IMR-90 (cell line): Measurements from ENCODE around the gene USH2A. TPM values are rescaled to one million over a fixed set of nuclear protein-coding genes. Genes with fewer than 3 reads are reported as not detected.

Experiments used
- ATAC-seq: fragments of 200-7000 bp; cut with Tn5 transposase; 2 replicates; pipeline ENCODE4 v1.9.1; 2020; ENCODE audit warnings: low read depth, mild to moderate bottlenecking, moderate library complexity
- BruUV-seq: library from RNA; stranded (reverse); fragments of 400-500 nt; replicated peaks from 2 replicates; lab custom pipeline; 2021; lab: Mats Ljungman, UMichigan
- CTCF ChIA-PET: fragments of 300-600 bp; formaldehyde crosslinking; extraction: SDS; loops from one replicate; lab custom pipeline; 2021; ENCODE audit warnings: antibody characterized with exemption; lab: Yijun Ruan, JAX
- POLR2A ChIA-PET: fragments of 300-600 bp; sonication (Branson Sonifier 250); formaldehyde crosslinking; loops from one replicate; lab custom pipeline; 2022; ENCODE audit warnings: antibody characterized with exemption; ENCODE audit not compliant: unreplicated experiment; lab: Charles Lee
- DNase-seq: peaks from one replicate; pipeline ENCODE4 v3.0.0; 2013
- H2AFZ ChIP-seq: replicated peaks from 2 replicates; pipeline ENCODE3; 2013; ENCODE audit warnings: low read length, mild to moderate bottlenecking; ENCODE audit not compliant: poor library complexity
- H2AK5ac ChIP-seq: 2 replicates; pipeline ENCODE4 v1.6.1; 2013; ENCODE audit warnings: low read depth, low read length, inconsistent platforms
- H2AK9ac ChIP-seq: replicated peaks from 2 replicates; pipeline ENCODE3; 2013; ENCODE audit warnings: mild to moderate bottlenecking, low read depth, low read length, moderate library complexity; ENCODE audit not compliant: poor library complexity
- H2BK120ac ChIP-seq: 2 replicates; pipeline ENCODE4 v1.6.1; 2013; ENCODE audit warnings: low read depth, low read length, inconsistent platforms
- H2BK15ac ChIP-seq: 3 replicates; pipeline ENCODE4 v1.6.1; 2013; ENCODE audit warnings: low read depth, low read length, inconsistent platforms
- H2BK20ac ChIP-seq: 2 replicates; pipeline ENCODE4 v1.6.1; 2013; ENCODE audit warnings: low read depth, mild to moderate bottlenecking, inconsistent platforms, low read length, moderate library complexity
- H2BK5ac ChIP-seq: 2 replicates; pipeline ENCODE4 v1.6.1; 2013; ENCODE audit warnings: mild to moderate bottlenecking, low read depth, low read length, inconsistent platforms; ENCODE audit not compliant: poor library complexity, severe bottlenecking
- H3K14ac ChIP-seq: replicated peaks from 2 replicates; pipeline ENCODE4 v1.6.1; 2013; ENCODE audit warnings: low read depth, low read length, inconsistent platforms
- H3K18ac ChIP-seq: 2 replicates; pipeline ENCODE4 v1.6.1; 2013; ENCODE audit warnings: low read depth, low read length, control low read depth
- H3K23ac ChIP-seq: 2 replicates; pipeline ENCODE4 v1.6.1; 2013; ENCODE audit warnings: low read depth, low read length, inconsistent platforms
- H3K27ac ChIP-seq: 2 replicates; pipeline ENCODE4 v1.5.1; 2013; ENCODE audit warnings: mild to moderate bottlenecking, control low read depth, low read length; ENCODE audit not compliant: insufficient read depth
- H3K27me3 ChIP-seq: 2 replicates; pipeline ENCODE4 v1.6.1; 2013; ENCODE audit warnings: low read length; ENCODE audit not compliant: control insufficient read depth, insufficient read depth
- H3K36me3 ChIP-seq: 2 replicates; pipeline ENCODE4 v1.6.1; 2013; ENCODE audit warnings: low read length, mixed read lengths; ENCODE audit not compliant: control insufficient read depth, insufficient read depth
- H3K4ac ChIP-seq: 2 replicates; pipeline ENCODE4 v1.6.1; 2013; ENCODE audit warnings: low read depth, low read length, inconsistent platforms
- H3K4me1 ChIP-seq: 2 replicates; pipeline ENCODE4 v1.6.1; 2013; ENCODE audit warnings: low read length, mixed read lengths; ENCODE audit not compliant: control insufficient read depth, insufficient read depth
- H3K4me2 ChIP-seq: 2 replicates; pipeline ENCODE4 v1.6.1; 2013; ENCODE audit warnings: low read depth, mild to moderate bottlenecking, control low read depth, low read length, moderate library complexity
- H3K4me3 ChIP-seq: 2 replicates; pipeline ENCODE4 v1.5.1; 2013; ENCODE audit warnings: low read depth, mild to moderate bottlenecking, control low read depth, low read length, moderate library complexity; ENCODE audit not compliant: insufficient read depth
- H3K56ac ChIP-seq: 2 replicates; pipeline ENCODE4 v1.6.1; 2013; ENCODE audit warnings: low read length, inconsistent platforms; ENCODE audit not compliant: insufficient read depth; ENCODE audit errors: extremely low read depth
- H3K79me1 ChIP-seq, 2 experiments: 2 replicates each; pipeline ENCODE4 v1.6.1; 2013; ENCODE audit warnings: low read length in 2 of 2, inconsistent platforms in 1 of 2, low read depth in 1 of 2
- H3K9ac ChIP-seq: 2 replicates; pipeline ENCODE4 v1.6.1; 2013; ENCODE audit warnings: low read depth, low read length, control low read depth
- H3K9me1 ChIP-seq: 2 replicates; pipeline ENCODE4 v1.6.1; 2013; ENCODE audit warnings: low read length, inconsistent platforms; ENCODE audit not compliant: insufficient read depth
- H3K9me3 ChIP-seq: 2 replicates; pipeline ENCODE4 v1.6.1; 2013; ENCODE audit warnings: low read length; ENCODE audit not compliant: control insufficient read depth, insufficient read depth
- H4K20me1 ChIP-seq: 2 replicates; pipeline ENCODE4 v1.6.1; 2013; ENCODE audit warnings: low read length, inconsistent platforms; ENCODE audit not compliant: insufficient read depth
- H4K5ac ChIP-seq: 2 replicates; pipeline ENCODE4 v1.6.1; 2013; ENCODE audit warnings: mild to moderate bottlenecking, low read depth, low read length, control low read depth
- H4K8ac ChIP-seq, 2 experiments: 2 replicates each; pipeline ENCODE4 v1.6.1; 2013; ENCODE audit warnings: low read depth in 2 of 2, low read length in 2 of 2, control low read depth in 1 of 2, inconsistent platforms in 1 of 2
- H4K91ac ChIP-seq: 2 replicates; pipeline ENCODE4 v1.6.1; 2013; ENCODE audit warnings: low read depth, low read length, inconsistent platforms; ENCODE audit not compliant: insufficient read depth
- BHLHE40 ChIP-seq: fragments of 150-350 bp; IDR thresholded peaks from 2 replicates; pipeline ENCODE4 v1.6.1; 2016; ENCODE audit warnings: mild to moderate bottlenecking, low read depth, low read length
- CEBPB ChIP-seq: IDR thresholded peaks from 2 replicates; pipeline ENCODE4 v1.6.1; 2012; ENCODE audit warnings: low read depth, low read length, improper control_type of control experiment
- CHD1 ChIP-seq: IDR thresholded peaks from 2 replicates; pipeline ENCODE4 v1.6.1; 2012; ENCODE audit warnings: low read depth, low read length, improper control_type of control experiment
- MAFK ChIP-seq: IDR thresholded peaks from 2 replicates; pipeline ENCODE4 v1.6.1; 2012; ENCODE audit warnings: low read depth, low read length, improper control_type of control experiment
- MXI1 ChIP-seq: IDR thresholded peaks from 2 replicates; pipeline ENCODE4 v1.6.1; 2012; ENCODE audit warnings: low read depth, mild to moderate bottlenecking, low read length, moderate library complexity, borderline replicate concordance
- NFE2L2 ChIP-seq: fragments of 150-350 bp; IDR thresholded peaks from 2 replicates; pipeline ENCODE4 v1.6.1; 2016; ENCODE audit warnings: low read depth, mild to moderate bottlenecking, low read length
- POLR2A ChIP-seq: IDR thresholded peaks from 2 replicates; pipeline ENCODE4 v1.6.1; 2012; ENCODE audit warnings: mild to moderate bottlenecking, low read depth, low read length
- RAD21 ChIP-seq: IDR thresholded peaks from 2 replicates; pipeline ENCODE4 v1.6.1; 2012; ENCODE audit warnings: low read length, improper control_type of control experiment
- RFX5 ChIP-seq: IDR thresholded peaks from 2 replicates; pipeline ENCODE4 v1.8.0; 2012; ENCODE audit warnings: low read depth, mild to moderate bottlenecking, low read length, moderate library complexity
- SMC3 ChIP-seq: fragments of 150-350 bp; IDR thresholded peaks from 2 replicates; pipeline ENCODE4 v1.6.1; 2016; ENCODE audit warnings: low read depth, mild to moderate bottlenecking, antibody characterized with exemption, low read length, moderate library complexity
- WGBS, 2 experiments: methylation state at CpG; one replicate each; pipeline versions ENCODE4 v1.1.5 to v1.1.7; 2013; ENCODE audit warnings: missing lambda C conversion rate in 2 of 2; ENCODE audit not compliant: insufficient read length in 1 of 2; ENCODE audit errors: extremely low coverage in 2 of 2; 5-methylcytosine and 5-hydroxymethylcytosine counted together
- dilution Hi-C: fragments of 300-500 bp; cut with HindIII; formaldehyde crosslinking; loops from one replicate; pipeline ENCODE4 v1.14.3; 2018; ENCODE audit warnings: low sequenced_read_pairs; ENCODE audit not compliant: unreplicated experiment
- in situ Hi-C: fragments of 300-500 bp; cut with MboI; formaldehyde crosslinking; loops from 3 replicates; pipeline ENCODE4 v1.14.3; 2019; ENCODE audit warnings: low sequenced_read_pairs, inconsistent platforms, mixed read lengths
- intact Hi-C: fragments of 100-400 bp; cut with micrococcal nuclease; formaldehyde crosslinking; loops from 2 replicates; pipeline ENCODE4 v1.10.0; 2022
- polyA plus RNA-seq, 3 experiments: library from polyadenylated mRNA; depleted of rRNA; stranded (reverse); fragments of >200 nt; gene quantifications; 2 replicates each; pipeline ENCODE4 v1.2.3, GENCODE V29; 2012; ENCODE audit warnings: low replicate concordance in 1 of 3
- total RNA-seq: library from RNA; depleted of rRNA; stranded (reverse); fragments of >200 nt; gene quantifications from 2 replicates; pipeline ENCODE4 v1.2.3, GENCODE V29; 2012
- TF ChIP-seq, protein P1 (sequence below): conservative IDR thresholded peaks from 2 replicates; pipeline ENCODE4 v1.5.1; 2012; ENCODE audit warnings: mild to moderate bottlenecking, low read depth, low read length, improper control_type of control experiment
- TF ChIP-seq, protein P2 (sequence below): fragments of 150-350 bp; IDR thresholded peaks from 2 replicates; pipeline ENCODE4 v1.6.1; 2017; ENCODE audit warnings: mild to moderate bottlenecking, antibody characterized with exemption, low read length, low read depth

USH2A gene
- total and polyA plus RNA-seq, 2 of the 4 experiments (the other 2 are of a cell fraction), result under 0.01 to 0.02 TPM

DNA sequence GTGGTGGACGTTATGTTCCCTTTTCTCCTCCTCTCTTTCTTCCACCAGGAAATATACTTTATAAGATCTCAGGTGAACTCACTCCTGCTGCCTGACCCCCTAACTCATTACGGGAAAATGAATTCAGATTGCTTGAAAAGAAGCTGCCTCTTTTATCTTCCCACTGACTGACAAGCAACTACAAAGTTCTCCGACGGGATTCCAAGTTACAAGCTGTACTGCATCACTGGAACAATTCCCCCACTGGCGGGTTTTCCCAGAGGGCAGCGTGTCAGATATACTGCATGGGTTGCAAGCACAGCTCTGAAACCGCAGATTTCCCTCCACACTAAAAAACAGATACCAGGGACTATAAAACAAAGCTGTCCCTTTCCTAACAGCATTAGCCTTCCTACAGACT lies 465.6 kb downstream of the USH2A start:
- Histone ChIP-seq H3K27me3 (no peaks in the 10 kb centered on the region), H3K9me3 (no peaks in the 10 kb centered on the region), H3K9ac (no peak overlapping the region), H2BK5ac (no peak overlapping the region), H2AK5ac (no peak overlapping the region), H3K14ac (peak overlapping the region; percentile 70; the same call in 1 of the 2 replicates), H3K36me3 (no peaks in the 10 kb centered on the region), H3K27ac (no peak overlapping the region), H2BK20ac (peak overlapping the region; percentile 32; the same call in 1 of the 2 replicates), H3K9me1 (no peaks in the 10 kb centered on the region), H4K20me1 (no peaks in the 10 kb centered on the region), H2BK120ac (no peak overlapping the region), H3K79me1 (no peaks in the 10 kb centered on the region), H3K4me2 (peak overlapping the region; percentile 26), H3K56ac (no peak overlapping the region), H3K4ac (no peak overlapping the region), H3K18ac (no peak overlapping the region), H2BK15ac (no peak overlapping the region), H4K91ac (no peak overlapping the region; the same call in 1 of the 2 replicates), H3K4me3 (no peak overlapping the region), H4K8ac (peak overlapping the region in 1 of 2 experiments; percentile 56; a peak in 1 of 4 replicates), H3K4me1 (no peaks in the 10 kb centered on the region), H2AK9ac (no peak overlapping the region), H4K5ac (no peak overlapping the region), H2AFZ (peak overlapping the region; percentile 86), H3K23ac (peak overlapping the region; percentile 80)
- BruUV-seq, result no TSS peak
- dilution Hi-C loops (no loop called here), in situ Hi-C loops (no loop called here), intact Hi-C loops (no loop called here)
- 10% methylated on average over 3 of the region's 7 CpGs; no CpG with 5 or more reads in 1 of the 2 experiments for WGBS, 2 experiments
- POLR2A ChIA-PET, result interaction anchor here (0.7 kb wide), 1 partner anchor 499 kb away, joined by 3 read pairs; no protein-coding TSS in a partner anchor
- ATAC-seq (peak; percentile 76), DNase-seq (peak; percentile 66)
- TF ChIP-seq NFE2L2, result no peak
- no peak for TF ChIP-seq RAD21
- TF ChIP-seq, protein P1, sequence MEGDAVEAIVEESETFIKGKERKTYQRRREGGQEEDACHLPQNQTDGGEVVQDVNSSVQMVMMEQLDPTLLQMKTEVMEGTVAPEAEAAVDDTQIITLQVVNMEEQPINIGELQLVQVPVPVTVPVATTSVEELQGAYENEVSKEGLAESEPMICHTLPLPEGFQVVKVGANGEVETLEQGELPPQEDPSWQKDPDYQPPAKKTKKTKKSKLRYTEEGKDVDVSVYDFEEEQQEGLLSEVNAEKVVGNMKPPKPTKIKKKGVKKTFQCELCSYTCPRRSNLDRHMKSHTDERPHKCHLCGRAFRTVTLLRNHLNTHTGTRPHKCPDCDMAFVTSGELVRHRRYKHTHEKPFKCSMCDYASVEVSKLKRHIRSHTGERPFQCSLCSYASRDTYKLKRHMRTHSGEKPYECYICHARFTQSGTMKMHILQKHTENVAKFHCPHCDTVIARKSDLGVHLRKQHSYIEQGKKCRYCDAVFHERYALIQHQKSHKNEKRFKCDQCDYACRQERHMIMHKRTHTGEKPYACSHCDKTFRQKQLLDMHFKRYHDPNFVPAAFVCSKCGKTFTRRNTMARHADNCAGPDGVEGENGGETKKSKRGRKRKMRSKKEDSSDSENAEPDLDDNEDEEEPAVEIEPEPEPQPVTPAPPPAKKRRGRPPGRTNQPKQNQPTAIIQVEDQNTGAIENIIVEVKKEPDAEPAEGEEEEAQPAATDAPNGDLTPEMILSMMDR, result no peak
- no peak for TF ChIP-seq BHLHE40
- no peak for TF ChIP-seq SMC3
- TF ChIP-seq, protein P2, sequence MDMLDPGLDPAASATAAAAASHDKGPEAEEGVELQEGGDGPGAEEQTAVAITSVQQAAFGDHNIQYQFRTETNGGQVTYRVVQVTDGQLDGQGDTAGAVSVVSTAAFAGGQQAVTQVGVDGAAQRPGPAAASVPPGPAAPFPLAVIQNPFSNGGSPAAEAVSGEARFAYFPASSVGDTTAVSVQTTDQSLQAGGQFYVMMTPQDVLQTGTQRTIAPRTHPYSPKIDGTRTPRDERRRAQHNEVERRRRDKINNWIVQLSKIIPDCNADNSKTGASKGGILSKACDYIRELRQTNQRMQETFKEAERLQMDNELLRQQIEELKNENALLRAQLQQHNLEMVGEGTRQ, result no peak
- TF ChIP-seq MAFK, result no peak
- no peak for TF ChIP-seq RFX5
- TF ChIP-seq POLR2A, result no peak
- TF ChIP-seq CHD1, result no peak
- TF ChIP-seq CEBPB, result no peak
- no peak for TF ChIP-seq MXI1
- CTCF ChIA-PET, result no interaction called here
